Upper lobe of left lung (tissue), 4 donors: ENCODE data around the gene COX6A2.
A peak's percentile ranks its signal among the peaks of the same experiment; 100 is the strongest.

Source experiments
- CTCF ChIP-seq, 6 experiments: fragments of 450-650 bp in 4 of 6; fragments of 200-600 bp in 2 of 6; sonication (generic) in 2 of 6; IDR thresholded peaks; one replicate each; pipeline ENCODE4 v1.5.1; 2016 to 2019; ENCODE audit warnings: antibody characterized with exemption in 6 of 6
- EP300 ChIP-seq, 4 donors: sonication (generic); formaldehyde crosslinking; IDR thresholded peaks; one replicate each; pipeline ENCODE4 v1.5.1; 2017; ENCODE audit warnings: antibody characterized with exemption in 4 of 4, control low read depth in 2 of 4
- POLR2A ChIP-seq, 4 donors: fragments of 450-650 bp; IDR thresholded peaks; one replicate each; pipeline ENCODE4 v1.5.1; 2016 to 2017; ENCODE audit warnings: antibody characterized with exemption in 4 of 4, mild to moderate bottlenecking in 2 of 4
- POLR2AphosphoS5 ChIP-seq, 2 donors: sonication (generic); formaldehyde crosslinking; IDR thresholded peaks; one replicate each; pipeline ENCODE4 v1.5.1; 2017; ENCODE audit warnings: antibody characterized with exemption in 2 of 2

- TF ChIP-seq CTCF (IDR thresholded peaks at IDR 0.05) (no peak), POLR2A (IDR thresholded peaks at IDR 0.05) (no peak), EP300 (IDR thresholded peaks at IDR 0.05) (no peak), POLR2AphosphoS5 (IDR thresholded peaks at IDR 0.05) (peak in 1 of 2 donors; percentile 9)
Measured at GRCh38 chr16:31400191-31400590, 28.0 kb downstream of the COX6A2 start.
